Measurements from ENCODE around the gene PARP11.

The PARP11 gene

GRCh38 chr12:3828888-3829287 is 44.3 kb downstream of the PARP11 start:
- DNase-seq (ENCODE audit: insufficient read length, low spot score) = no peak
- no peak for FAIRE-seq

GRCh38 chr12:3827301-3828000 is 45.7 kb downstream of the PARP11 start:
- DNase-seq (ENCODE audit: insufficient read length, low spot score) (no peak), FAIRE-seq (no peak)

- no peak for FAIRE-seq
These were observed 51.8 kb downstream of the PARP11 start for GRCh38 chr12:3821441-3821840.

GRCh38 chr12:3820122-3820521 is 53.1 kb downstream of the PARP11 start:
- peak; percentile 32 for DNase-seq (ENCODE audit: insufficient read length, low spot score)
- FAIRE-seq = peak; percentile 69

More at GRCh38 chr12:3821441-3821840, 51.8 kb downstream of the PARP11 start:
- DNase-seq (ENCODE audit: insufficient read length, low spot score) = no peak

GRCh38 chr12:3816266-3816665 is 56.9 kb downstream of the PARP11 start:
- DNase-seq (ENCODE audit: insufficient read length, low spot score) (no peak), FAIRE-seq (no peak)

- DNase-seq (ENCODE audit: insufficient read length, low spot score) (no peak), FAIRE-seq (peak; percentile 40)
These were observed 58.0 kb downstream of the PARP11 start for GRCh38 chr12:3815094-3815766.

- no peak for DNase-seq (ENCODE audit: insufficient read length, low spot score)
- FAIRE-seq = no peak
These were observed 62.7 kb downstream of the PARP11 start for GRCh38 chr12:3810540-3810939.

GRCh38 chr12:3810016-3810370 is 63.2 kb downstream of the PARP11 start:
- DNase-seq (ENCODE audit: insufficient read length, low spot score) (no peak), FAIRE-seq (no peak)

GRCh38 chr12:3809357-3810015 is 63.7 kb downstream of the PARP11 start:
- DNase-seq (ENCODE audit: insufficient read length, low spot score) = no peak
- no peak for FAIRE-seq

GRCh38 chr12:3805077-3805476 is 68.1 kb downstream of the PARP11 start:
- DNase-seq (ENCODE audit: insufficient read length, low spot score) (no peak), FAIRE-seq (peak; percentile 38)

- peak; percentile 90 for FAIRE-seq
- DNase-seq (ENCODE audit: insufficient read length, low spot score) = peak; percentile 75
These were observed 69.2 kb downstream of the PARP11 start for GRCh38 chr12:3803865-3804472.

GRCh38 chr12:3802721-3803120 is 70.5 kb downstream of the PARP11 start:
- no peak for FAIRE-seq
- DNase-seq (ENCODE audit: insufficient read length, low spot score) = no peak

- DNase-seq (ENCODE audit: insufficient read length, low spot score) = no peak
These were observed 75.6 kb downstream of the PARP11 start for GRCh38 chr12:3797531-3798048.

GRCh38 chr12:3795492-3796133 is 77.6 kb downstream of the PARP11 start:
- FAIRE-seq (no peak), DNase-seq (ENCODE audit: insufficient read length, low spot score) (no peak)

More at GRCh38 chr12:3797531-3798048, 75.6 kb downstream of the PARP11 start:
- FAIRE-seq = peak; percentile 38

- no peak for DNase-seq (ENCODE audit: insufficient read length, low spot score)
- no peak for FAIRE-seq
These were observed 78.1 kb downstream of the PARP11 start for GRCh38 chr12:3795066-3795465.

GRCh38 chr12:3792623-3793288 is 80.4 kb downstream of the PARP11 start:
- no peak for FAIRE-seq
- no peak for DNase-seq (ENCODE audit: insufficient read length, low spot score)

GRCh38 chr12:3791256-3791874 is 81.8 kb downstream of the PARP11 start:
- FAIRE-seq (no peak), DNase-seq (ENCODE audit: insufficient read length, low spot score) (no peak)

GRCh38 chr12:3790642-3791041 is 82.6 kb downstream of the PARP11 start:
- FAIRE-seq (no peak), DNase-seq (ENCODE audit: insufficient read length, low spot score) (no peak)

- FAIRE-seq (no peak), DNase-seq (ENCODE audit: insufficient read length, low spot score) (no peak)
These were observed 83.4 kb downstream of the PARP11 start for GRCh38 chr12:3789838-3790237.
